KBM-7 (cell line): ENCODE measurements around the gene SRPK3.
"Not testable (repeated sequence)": the region's sequence is repeated elsewhere in the genome, so short reads cannot be mapped to it uniquely, and the experiment has no call there.

ENCODE experiments used
- DNase-seq: peaks from one replicate; pipeline ENCODE4 v3.0.0-alpha.2; 2015
- in situ Hi-C: fragments of 300-500 bp; cut with MboI; formaldehyde crosslinking; loops from 2 replicates; pipeline ENCODE4 v1.14.3; 2020; ENCODE audit warnings: low sequenced_read_pairs, low pct_unique_long_range_greater_than_20kb, mixed read lengths

The SRPK3 gene

GRCh38 chrX:153780678-153781427 lies at the start of gene SRPK3:
SRPK3 (plus strand) TSS chrX:153781041; CDS start chrX:153781087, 46 bp downstream.
- no peak for DNase-seq
- in situ Hi-C loops = no loop called here

- no peak for DNase-seq
- in situ Hi-C loops = no loop called here
Measured at GRCh38 chrX:153731117-153731844, 49.6 kb upstream of the SRPK3 start.

- in situ Hi-C loops = no loop called here
- DNase-seq = no peak
Measured at GRCh38 chrX:153731845-153732215, 49.0 kb upstream of the SRPK3 start.

- in situ Hi-C loops = no loop called here
Measured at GRCh38 chrX:153732401-153732800, 48.4 kb upstream of the SRPK3 start.

GRCh38 chrX:153733651-153734240 lies 47.1 kb upstream of the SRPK3 start:
- DNase-seq = no peak
- in situ Hi-C loops = no loop called here

More at GRCh38 chrX:153732401-153732800, 48.4 kb upstream of the SRPK3 start:
- DNase-seq = no peak

- no peak for DNase-seq
- in situ Hi-C loops = no loop called here
Measured at GRCh38 chrX:153734871-153735270, 46.0 kb upstream of the SRPK3 start.

GRCh38 chrX:153735274-153735673 lies 45.6 kb upstream of the SRPK3 start:
- in situ Hi-C loops = no loop called here
- DNase-seq = no peak

- no peak for DNase-seq
- in situ Hi-C loops = no loop called here
Measured at GRCh38 chrX:153736071-153736820, 44.6 kb upstream of the SRPK3 start.

GRCh38 chrX:153736871-153737441 lies 43.9 kb upstream of the SRPK3 start:
- no peak for DNase-seq
- in situ Hi-C loops = no loop called here

- DNase-seq = no peak
- in situ Hi-C loops = no loop called here
Measured at GRCh38 chrX:153738056-153738605, 42.7 kb upstream of the SRPK3 start.

GRCh38 chrX:153739754-153740486 lies 40.9 kb upstream of the SRPK3 start:
- in situ Hi-C loops = no loop called here
- DNase-seq = no peak

GRCh38 chrX:153740631-153741222 lies 40.1 kb upstream of the SRPK3 start:
- no peak for DNase-seq
- in situ Hi-C loops = no loop called here

GRCh38 chrX:153741446-153741845 lies 39.4 kb upstream of the SRPK3 start:
- in situ Hi-C loops = no loop called here
- no peak for DNase-seq

GRCh38 chrX:153742111-153742510 lies 38.7 kb upstream of the SRPK3 start:
- in situ Hi-C loops, DNase-seq: not testable (repeated sequence)

- in situ Hi-C loops = not testable (repeated sequence)
Measured at GRCh38 chrX:153742796-153743467, 37.9 kb upstream of the SRPK3 start.

GRCh38 chrX:153743468-153744209 lies 37.2 kb upstream of the SRPK3 start:
- in situ Hi-C loops, DNase-seq: not testable (repeated sequence)

More at GRCh38 chrX:153742796-153743467, 37.9 kb upstream of the SRPK3 start:
- not testable (repeated sequence) for DNase-seq
